Common myeloid progenitor, CD34-positive (primary cell): ENCODE data around the gene SNRPA.

Experiments used
- CTCF ChIA-PET: fragments of 350-600 bp; sonication (Branson Sonifier 250); formaldehyde crosslinking; loops from one replicate; lab custom pipeline; 2021; ENCODE audit warnings: antibody characterized with exemption; lab: Charles Lee
- POLR2A ChIA-PET: fragments of 350-600 bp; sonication (Branson Sonifier 250); formaldehyde crosslinking; loops from one replicate; lab custom pipeline; 2021; ENCODE audit warnings: antibody characterized with exemption; lab: Charles Lee
- DNase-seq, 3 donors: peaks; one replicate each; pipeline versions ENCODE4 v3.0.0 to v3.0.0-alpha.2; 2013
- H3K27ac ChIP-seq, 2 experiments: 1 replicate in 1 of 2; 2 replicates in 1 of 2; pipeline ENCODE4 v1.7.0; 2013; ENCODE audit warnings: inconsistent platforms in 2 of 2, low read length in 2 of 2, mild to moderate bottlenecking in 2 of 2, low read depth in 1 of 2, moderate library complexity in 1 of 2; ENCODE audit not compliant: severe bottlenecking in 2 of 2, insufficient read depth in 1 of 2, poor library complexity in 1 of 2
- H3K27me3 ChIP-seq, 5 experiments: replicated peaks in 2 of 5; 1 replicate in 3 of 5; 2 replicates in 2 of 5; pipeline versions ENCODE4 v1.6.1 to v1.7.0; 2013; ENCODE audit warnings: low read length in 4 of 5, mild to moderate bottlenecking in 2 of 5, moderate library complexity in 2 of 5, inconsistent platforms in 1 of 5; ENCODE audit not compliant: insufficient read depth in 5 of 5, control insufficient read depth in 4 of 5
- H3K36me3 ChIP-seq, 4 experiments: 1 replicate in 2 of 4; 2 replicates in 2 of 4; pipeline versions ENCODE4 v1.6.1 to v1.7.0; 2013; ENCODE audit warnings: low read length in 3 of 4, control low read depth in 1 of 4, mild to moderate bottlenecking in 1 of 4; ENCODE audit not compliant: control insufficient read depth in 4 of 4, insufficient read depth in 4 of 4
- H3K4me1 ChIP-seq, 4 experiments: 1 replicate in 3 of 4; 2 replicates in 1 of 4; pipeline versions ENCODE4 v1.6.1 to v1.7.1; 2013; ENCODE audit warnings: low read length in 3 of 4, mild to moderate bottlenecking in 3 of 4, control low read depth in 1 of 4, inconsistent platforms in 1 of 4, moderate library complexity in 1 of 4; ENCODE audit not compliant: control insufficient read depth in 4 of 4, insufficient read depth in 4 of 4; ENCODE audit errors: control extremely low read depth in 1 of 4
- H3K4me3 ChIP-seq, 7 experiments: 1 replicate in 4 of 7; 2 replicates in 3 of 7; pipeline versions ENCODE4 v1.5.1 to v1.7.0; 2013; ENCODE audit warnings: mild to moderate bottlenecking in 7 of 7, low read length in 6 of 7, moderate library complexity in 6 of 7, inconsistent platforms in 2 of 7, low read depth in 2 of 7, control low read depth in 1 of 7; ENCODE audit not compliant: insufficient read depth in 4 of 7, control insufficient read depth in 1 of 7; ENCODE audit errors: extremely low read depth in 1 of 7
- H3K9me3 ChIP-seq, 5 experiments: 1 replicate in 4 of 5; 2 replicates in 1 of 5; pipeline versions ENCODE4 v1.6.1 to v1.7.1; 2013; ENCODE audit warnings: low read length in 4 of 5, mild to moderate bottlenecking in 2 of 5, inconsistent platforms in 1 of 5, low read depth in 1 of 5, moderate library complexity in 1 of 5; ENCODE audit not compliant: control insufficient read depth in 4 of 5, insufficient read depth in 2 of 5; ENCODE audit errors: control extremely low read depth in 1 of 5
- WGBS: methylation state at CpG from one replicate; pipeline ENCODE4 v1.1.5; 2013; ENCODE audit not compliant: insufficient coverage; 5-methylcytosine and 5-hydroxymethylcytosine counted together

The SNRPA gene

DNA sequence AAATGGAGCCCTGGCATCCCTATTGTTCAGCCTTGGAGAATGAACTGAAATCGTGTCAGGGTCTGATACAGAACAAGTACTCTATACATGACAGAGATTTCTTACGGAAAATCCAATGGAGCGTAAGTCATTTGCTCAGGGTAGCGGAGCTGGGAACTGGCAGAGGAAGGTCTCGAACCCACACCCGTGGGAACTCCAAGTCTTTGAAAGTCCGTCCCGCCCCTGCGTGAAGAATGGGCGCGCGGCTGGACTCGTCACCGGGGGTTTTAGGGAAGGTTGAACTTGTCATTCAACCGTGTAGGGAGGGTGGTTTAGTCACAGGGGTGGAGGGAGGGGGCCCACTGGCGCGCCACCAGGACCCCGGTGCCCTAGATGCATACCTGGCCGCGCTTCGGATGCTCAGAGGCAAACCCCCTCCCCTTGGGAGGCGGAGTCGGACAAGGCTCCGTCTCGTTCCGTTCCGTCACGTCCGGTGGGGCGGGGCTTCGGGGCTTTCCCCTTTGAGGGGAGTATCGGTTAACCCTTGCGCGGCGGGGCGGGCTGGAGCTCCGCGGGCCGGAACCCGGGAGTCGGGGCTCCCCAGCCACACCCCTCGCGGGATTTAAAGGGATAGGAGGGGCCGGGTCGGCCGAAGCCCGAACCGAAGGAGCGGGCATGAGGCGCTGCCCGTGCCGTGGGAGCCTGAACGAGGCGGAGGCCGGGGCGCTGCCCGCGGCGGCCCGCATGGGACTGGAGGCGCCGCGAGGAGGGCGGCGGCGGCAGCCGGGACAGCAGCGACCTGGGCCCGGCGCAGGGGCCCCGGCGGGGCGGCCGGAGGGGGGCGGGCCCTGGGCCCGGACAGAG, 34.3 kb upstream of the SNRPA start, which contains the start of the genes COQ8B and ITPKC:
TSS of gene COQ8B (minus strand) at position 405 of the 843 bp plus-strand sequence. CDS start 2,254 bp downstream, outside the sequence.
TSS of gene ITPKC (plus strand) at position 631 of the 843 bp plus-strand sequence. CDS start at position 655, 24 bp downstream.
- 0% methylated on average over 53 of the region's 76 CpGs for WGBS
- POLR2A ChIA-PET = interaction anchor here (0.6 to 1.3 kb wide), 2 partner anchors 34 to 61 kb away, joined by 4 read pairs; partner anchors contain the start of genes ACTMAP, RAB4B and SNRPA
- peaks cover 2 to 58% (median 48%) of the 10 kb centered on the region in 4 experiments for H3K4me1 ChIP-seq
- peak; percentile 96 to 98 (median 98) for DNase-seq
- no peaks in the 10 kb centered on the region for H3K9me3 ChIP-seq
- H3K4me3 ChIP-seq = peak within 1 kb of the TSS; percentile 64 to 95 (median 83)
- no peaks in the 10 kb centered on the region for H3K27me3 ChIP-seq
- CTCF ChIA-PET = interaction anchor here (1.4 to 1.6 kb wide), 2 partner anchors 33 to 89 kb away, joined by 4 to 5 read pairs; no protein-coding TSS in a partner anchor
- peaks cover 0 to 4% (median 2%) of the 10 kb centered on the region in 4 experiments for H3K36me3 ChIP-seq
- peak within 1 kb of the TSS; percentile 88 to 97 for H3K27ac ChIP-seq

DNA sequence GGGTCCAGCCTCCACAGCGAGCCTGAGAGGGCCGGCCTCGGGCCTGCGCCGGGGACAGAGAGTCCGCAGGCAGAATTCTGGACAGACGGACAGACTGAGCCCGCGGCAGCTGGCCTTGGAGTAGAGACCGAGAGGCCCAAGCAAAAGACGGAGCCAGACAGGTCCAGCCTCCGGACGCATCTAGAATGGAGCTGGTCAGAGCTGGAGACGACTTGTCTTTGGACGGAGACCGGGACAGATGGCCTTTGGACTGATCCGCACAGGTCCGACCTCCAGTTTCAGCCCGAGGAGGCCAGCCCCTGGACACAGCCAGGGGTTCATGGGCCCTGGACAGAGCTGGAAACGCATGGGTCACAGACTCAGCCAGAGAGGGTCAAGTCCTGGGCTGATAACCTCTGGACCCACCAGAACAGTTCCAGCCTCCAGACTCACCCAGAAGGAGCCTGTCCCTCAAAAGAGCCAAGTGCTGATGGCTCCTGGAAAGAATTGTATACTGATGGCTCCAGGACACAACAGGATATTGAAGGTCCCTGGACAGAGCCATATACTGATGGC, 33.6 kb upstream of the SNRPA start:
- Histone ChIP-seq H3K9me3 (no peaks in the 10 kb centered on the region), H3K27ac (peak overlapping the region; percentile 88 to 97), H3K36me3 (peaks cover 0 to 5% (median 4%) of the 10 kb centered on the region in 4 experiments), H3K27me3 (no peaks in the 10 kb centered on the region), H3K4me1 (peaks cover 2 to 58% (median 48%) of the 10 kb centered on the region in 4 experiments), H3K4me3 (peak overlapping the region; percentile 64 to 95 (median 83))
- no peak for DNase-seq
- POLR2A ChIA-PET = no interaction called here
- CTCF ChIA-PET = interaction anchor here (1.4 to 1.6 kb wide), 2 partner anchors 34 to 89 kb away, joined by 4 to 5 read pairs; no protein-coding TSS in a partner anchor
- 3% methylated on average over 20 of the region's 20 CpGs for WGBS

DNA sequence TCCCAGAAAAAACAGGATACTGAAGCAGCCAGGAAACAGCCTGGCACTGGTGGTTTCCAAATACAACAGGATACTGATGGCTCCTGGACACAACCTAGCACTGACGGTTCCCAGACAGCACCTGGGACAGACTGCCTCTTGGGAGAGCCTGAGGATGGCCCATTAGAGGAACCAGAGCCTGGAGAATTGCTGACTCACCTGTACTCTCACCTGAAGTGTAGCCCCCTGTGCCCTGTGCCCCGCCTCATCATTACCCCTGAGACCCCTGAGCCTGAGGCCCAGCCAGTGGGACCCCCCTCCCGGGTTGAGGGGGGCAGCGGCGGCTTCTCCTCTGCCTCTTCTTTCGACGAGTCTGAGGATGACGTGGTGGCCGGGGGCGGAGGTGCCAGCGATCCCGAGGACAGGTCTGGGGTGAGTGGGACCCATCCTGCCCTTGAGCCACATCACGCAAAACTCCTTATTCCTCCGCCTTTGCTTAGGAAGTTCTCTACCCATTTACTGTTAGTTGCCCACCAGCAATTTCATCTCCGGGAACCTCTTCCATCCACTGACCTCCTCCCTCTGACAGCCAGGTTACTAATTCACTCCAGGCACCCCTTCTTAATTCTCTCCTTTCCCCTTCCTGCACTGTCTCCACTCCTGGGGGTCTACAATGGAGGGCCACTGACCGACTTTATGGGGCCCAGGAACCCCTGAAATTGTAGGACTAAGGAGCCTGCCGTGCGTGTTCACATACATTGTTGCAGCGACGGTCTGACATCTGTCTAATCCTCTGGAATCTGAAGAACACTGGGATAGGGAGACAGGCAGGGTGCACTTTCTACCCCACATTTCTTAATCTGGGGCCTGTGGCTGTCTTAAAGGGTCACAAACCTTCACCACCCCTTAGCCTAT, 32.9 kb upstream of the SNRPA start:
- CTCF ChIA-PET = no interaction called here
- H3K27me3 ChIP-seq = no peaks in the 10 kb centered on the region
- peak overlapping the region in 6 of 7 experiments; percentile 75 to 95 (median 84) for H3K4me3 ChIP-seq
- POLR2A ChIA-PET = interaction anchor here (1.0 kb wide), 1 partner anchor 32 kb away, joined by 4 read pairs; the partner anchor contains the start of gene ACTMAP
- no peak for DNase-seq
- H3K36me3 ChIP-seq = peaks cover 0 to 7% (median 4%) of the 10 kb centered on the region in 4 experiments
- H3K9me3 ChIP-seq = no peaks in the 10 kb centered on the region
- H3K27ac ChIP-seq = peak overlapping the region; percentile 88 to 97
- WGBS = 73% methylated on average over 18 of the region's 20 CpGs
- peaks cover 2 to 58% (median 47%) of the 10 kb centered on the region in 4 experiments for H3K4me1 ChIP-seq

DNA sequence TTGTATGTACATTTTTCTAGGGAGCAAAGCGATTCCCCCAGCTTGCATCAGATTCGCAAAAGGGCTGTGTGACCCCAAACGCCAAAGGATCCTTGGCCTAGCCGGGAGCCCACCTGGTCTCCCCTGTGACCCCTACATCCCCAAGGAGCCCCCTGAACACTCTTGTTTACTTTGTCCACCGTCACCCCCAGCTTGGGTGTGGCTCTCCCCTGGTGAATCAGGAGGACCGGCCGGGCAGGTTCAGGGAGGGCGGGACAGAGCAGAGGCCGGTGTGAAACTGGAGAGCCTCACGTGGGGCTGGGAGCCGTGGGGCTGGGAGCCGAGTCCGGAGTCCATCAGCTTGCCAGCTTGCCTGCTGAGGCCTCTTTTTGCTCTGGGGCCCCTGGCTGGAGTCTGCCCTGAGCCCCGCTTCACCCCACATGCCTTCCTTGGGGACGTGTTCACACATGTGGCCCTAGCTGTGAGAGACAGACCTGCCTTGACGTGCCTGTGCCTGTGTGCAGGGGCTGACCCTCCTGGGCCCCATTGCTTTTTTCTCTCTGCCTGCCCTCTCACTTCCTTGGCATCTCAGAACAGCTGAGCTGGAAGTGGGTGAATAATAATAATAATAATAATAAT, 32.1 kb upstream of the SNRPA start:
- Histone ChIP-seq H3K36me3 (peaks cover 0 to 7% (median 5%) of the 10 kb centered on the region in 4 experiments), H3K4me3 (peak overlapping the region in 6 of 7 experiments; percentile 5 to 95 (median 84)), H3K9me3 (no peaks in the 10 kb centered on the region), H3K27ac (peak overlapping the region in 1 of 2 experiments; percentile 97), H3K27me3 (no peaks in the 10 kb centered on the region), H3K4me1 (peaks cover 2 to 56% (median 44%) of the 10 kb centered on the region in 4 experiments)
- POLR2A ChIA-PET = interaction anchor here (1.0 kb wide), 1 partner anchor 32 kb away, joined by 4 read pairs; the partner anchor contains the start of gene ACTMAP
- DNase-seq = no peak
- CTCF ChIA-PET = no interaction called here
- WGBS = 34% methylated on average over 15 of the region's 16 CpGs

GRCh38 chr19:40719414-40719894, 31.5 kb upstream of the SNRPA start:
- DNase-seq = no peak
- CTCF ChIA-PET = no interaction called here
- Histone ChIP-seq H3K27me3 (no peaks in the 10 kb centered on the region), H3K36me3 (peaks cover 0 to 12% (median 6%) of the 10 kb centered on the region in 4 experiments), H3K9me3 (no peaks in the 10 kb centered on the region), H3K27ac (peak overlapping the region in 1 of 2 experiments; percentile 97), H3K4me3 (peak overlapping the region in 5 of 7 experiments; percentile 77 to 95 (median 85)), H3K4me1 (peaks cover 2 to 50% (median 38%) of the 10 kb centered on the region in 4 experiments)
- POLR2A ChIA-PET = interaction anchor here (1.0 kb wide), 1 partner anchor 31 kb away, joined by 4 read pairs; the partner anchor contains the start of gene ACTMAP
- WGBS = 90% methylated on average over 5 of the region's 7 CpGs

GRCh38 chr19:40721140-40721486, 29.9 kb upstream of the SNRPA start:
- no peak overlapping the region for H3K4me3 ChIP-seq
- POLR2A ChIA-PET = no interaction called here
- H3K9me3 ChIP-seq = no peaks in the 10 kb centered on the region
- H3K36me3 ChIP-seq = peaks cover 0 to 19% (median 12%) of the 10 kb centered on the region in 4 experiments
- H3K27me3 ChIP-seq = no peaks in the 10 kb centered on the region
- CTCF ChIA-PET = interaction anchor here (1.1 kb wide), 1 partner anchor 22 kb away, joined by 3 read pairs; no protein-coding TSS in a partner anchor
- DNase-seq = no peak
- H3K4me1 ChIP-seq = peaks cover 2 to 37% (median 25%) of the 10 kb centered on the region in 4 experiments
- peak overlapping the region in 1 of 2 experiments; percentile 26 for H3K27ac ChIP-seq
- WGBS = 67% methylated on average over 2 of the region's 6 CpGs
